NT2/D1 (cell line): ENCODE results near the gene CCDC40.
"Not testable (repeated sequence)": the region's sequence is repeated elsewhere in the genome, so short reads cannot be mapped to it uniquely, and the experiment has no call there.

Experiments used
- DNase-seq: peaks from one replicate; pipeline ENCODE4 v3.0.0-alpha.2; 2011; ENCODE audit warnings: low read depth, low spot score
- H3K27me3 ChIP-seq: 2 replicates; pipeline ENCODE4 v1.6.0; 2011; ENCODE audit warnings: mild to moderate bottlenecking; ENCODE audit not compliant: insufficient read length, insufficient read depth
- H3K36me3 ChIP-seq: 2 replicates; pipeline ENCODE4 v1.6.1; 2011; ENCODE audit warnings: mild to moderate bottlenecking, low read length, mixed read lengths; ENCODE audit not compliant: insufficient read depth, insufficient read length
- H3K4me1 ChIP-seq: 2 replicates; pipeline ENCODE4 v1.5.1; 2011; ENCODE audit not compliant: insufficient read depth, insufficient read length
- H3K4me3 ChIP-seq: 2 replicates; pipeline ENCODE4 v1.5.1; 2011; ENCODE audit warnings: low read depth; ENCODE audit not compliant: insufficient read length
- H3K9ac ChIP-seq: 2 replicates; pipeline ENCODE4 v1.6.0; 2011; ENCODE audit warnings: low read depth; ENCODE audit not compliant: insufficient read length
- H3K9me3 ChIP-seq: 2 replicates; pipeline ENCODE4 v1.5.1; 2011; ENCODE audit warnings: mild to moderate bottlenecking, low read length; ENCODE audit not compliant: insufficient read depth
- SUZ12 ChIP-seq: IDR thresholded peaks from 2 replicates; pipeline ENCODE4 v1.6.1; 2011; ENCODE audit not compliant: insufficient read length, insufficient read depth; ENCODE audit errors: extremely low read depth
- YY1 ChIP-seq: IDR thresholded peaks from 2 replicates; pipeline ENCODE4 v1.6.1; 2011; ENCODE audit not compliant: insufficient read length, insufficient read depth
- ZNF274 ChIP-seq: IDR thresholded peaks from 2 replicates; pipeline ENCODE4 v1.6.1; 2011; ENCODE audit warnings: mild to moderate bottlenecking, low read depth, low read length

CCDC40 gene

DNA sequence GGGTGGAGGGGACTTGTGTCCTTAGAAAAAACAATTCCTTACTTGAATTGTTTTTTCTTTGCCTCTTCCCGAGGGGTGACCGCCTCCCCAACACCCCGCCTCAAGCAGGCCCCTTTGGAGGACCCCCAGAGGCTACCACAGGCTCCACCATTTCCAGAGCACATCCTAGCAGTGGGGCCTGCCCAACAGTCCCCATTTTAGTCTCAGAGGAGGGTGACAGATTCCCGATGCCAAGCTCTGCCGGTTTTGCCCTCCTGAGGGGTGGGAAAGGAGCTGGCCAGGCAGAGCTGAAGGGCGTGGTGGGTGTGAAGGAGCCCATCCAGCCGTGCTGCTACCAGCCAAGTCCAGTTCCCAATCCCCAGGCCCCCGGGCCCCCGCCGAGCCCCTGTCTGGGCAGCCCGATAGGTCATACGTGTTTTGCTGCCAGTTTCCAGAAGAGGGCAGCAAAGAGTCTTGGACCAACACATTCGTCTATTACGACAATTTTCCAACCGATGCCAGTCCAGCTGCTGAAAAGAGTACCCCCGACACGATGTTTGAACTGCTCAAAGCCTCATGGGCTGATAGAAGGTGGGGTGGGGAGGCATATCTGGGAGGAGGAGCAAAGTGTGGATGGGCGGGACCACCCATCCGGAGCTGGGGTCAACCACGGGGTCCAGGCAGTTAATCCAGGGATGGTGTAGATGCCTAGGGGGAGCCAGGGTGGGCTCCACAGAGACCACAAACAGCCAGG is 46.1 kb downstream of the CCDC40 start:
- no peaks in the 10 kb centered on the region for H3K27me3 ChIP-seq

GRCh38 chr17:80083136-80083661 is 46.8 kb downstream of the CCDC40 start:
- DNase-seq, result no peak
- Histone ChIP-seq H3K36me3 (no peaks in the 10 kb centered on the region), H3K4me3 (no peak overlapping the region), H3K9me3 (no peaks in the 10 kb centered on the region), H3K4me1 (peaks cover 2% of the 10 kb centered on the region), H3K27me3 (no peaks in the 10 kb centered on the region), H3K9ac (no peak overlapping the region)
- TF ChIP-seq ZNF274 (no peak), SUZ12 (no peak)

More for the DNA sequence above, 46.1 kb downstream of the CCDC40 start:
- no peaks in the 10 kb centered on the region for H3K36me3 ChIP-seq
- no peaks in the 10 kb centered on the region for H3K9me3 ChIP-seq
- H3K4me1 ChIP-seq, result peaks cover 2% of the 10 kb centered on the region
- no peak for DNase-seq
- H3K4me3 ChIP-seq, result no peak overlapping the region
- no peak for TF ChIP-seq ZNF274
- no peak for TF ChIP-seq YY1
- TF ChIP-seq SUZ12, result no peak
- H3K9ac ChIP-seq, result peak overlapping the region; percentile 64

- no peak for DNase-seq
- Histone ChIP-seq H3K36me3 (no peaks in the 10 kb centered on the region), H3K4me3 (no peak overlapping the region), H3K4me1 (peaks cover 2% of the 10 kb centered on the region), H3K9ac (no peak overlapping the region), H3K27me3 (no peaks in the 10 kb centered on the region), H3K9me3 (no peaks in the 10 kb centered on the region)
- TF ChIP-seq YY1, result no peak
- no peak for TF ChIP-seq ZNF274
- no peak for TF ChIP-seq SUZ12
These were observed 48.3 kb downstream of the CCDC40 start for GRCh38 chr17:80084773-80085172.

GRCh38 chr17:80086081-80086480 is 49.6 kb downstream of the CCDC40 start:
- DNase-seq, result no peak
- Histone ChIP-seq H3K4me3 (no peak overlapping the region), H3K36me3 (no peaks in the 10 kb centered on the region), H3K9me3 (no peaks in the 10 kb centered on the region), H3K4me1 (peaks cover 8% of the 10 kb centered on the region), H3K27me3 (no peaks in the 10 kb centered on the region), H3K9ac (no peak overlapping the region)
- no peak for TF ChIP-seq SUZ12
- TF ChIP-seq YY1, result no peak
- no peak for TF ChIP-seq ZNF274

DNA sequence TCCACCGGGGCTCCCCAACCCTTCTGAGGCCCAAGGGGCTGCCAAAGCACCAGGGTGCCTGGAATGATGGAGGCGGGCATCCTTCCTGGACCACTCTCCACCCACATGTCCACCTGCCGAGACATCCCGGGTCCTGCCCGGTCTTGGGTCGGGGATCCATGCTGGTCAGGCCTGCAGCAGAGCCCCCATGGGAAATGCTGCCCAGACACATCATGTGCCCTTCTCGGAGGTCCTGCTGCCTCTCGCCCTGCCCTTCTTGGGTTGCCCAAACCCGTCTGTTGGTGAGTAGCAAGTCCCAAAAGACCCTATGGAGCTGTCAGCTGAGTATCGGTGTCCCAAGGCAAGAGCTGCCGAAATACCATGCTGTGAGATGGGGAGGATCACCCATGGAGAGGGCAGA is 50.2 kb downstream of the CCDC40 start:
- H3K9me3 ChIP-seq, result no peaks in the 10 kb centered on the region
- H3K4me3 ChIP-seq, result no peak overlapping the region
- H3K27me3 ChIP-seq, result no peaks in the 10 kb centered on the region
- H3K36me3 ChIP-seq, result no peaks in the 10 kb centered on the region
- no peak overlapping the region for H3K9ac ChIP-seq
- peaks cover 8% of the 10 kb centered on the region for H3K4me1 ChIP-seq
- no peak for DNase-seq
- TF ChIP-seq SUZ12 (no peak), YY1 (no peak), ZNF274 (no peak)

GRCh38 chr17:80087346-80088265 is 51.2 kb downstream of the CCDC40 start:
- TF ChIP-seq SUZ12 (no peak), YY1 (no peak), ZNF274 (no peak)
- Histone ChIP-seq H3K4me1 (peaks cover 8% of the 10 kb centered on the region), H3K27me3 (no peaks in the 10 kb centered on the region), H3K9ac (no peak overlapping the region), H3K36me3 (no peaks in the 10 kb centered on the region), H3K9me3 (no peaks in the 10 kb centered on the region), H3K4me3 (no peak overlapping the region)
- no peak for DNase-seq

- TF ChIP-seq YY1 (no peak), ZNF274 (no peak), SUZ12 (no peak)
- Histone ChIP-seq H3K27me3 (no peaks in the 10 kb centered on the region), H3K4me3 (no peak overlapping the region), H3K9ac (no peak overlapping the region), H3K9me3 (no peaks in the 10 kb centered on the region), H3K4me1 (peaks cover 8% of the 10 kb centered on the region), H3K36me3 (no peaks in the 10 kb centered on the region)
- no peak for DNase-seq
These were observed 53.3 kb downstream of the CCDC40 start for GRCh38 chr17:80089762-80090161.

DNA sequence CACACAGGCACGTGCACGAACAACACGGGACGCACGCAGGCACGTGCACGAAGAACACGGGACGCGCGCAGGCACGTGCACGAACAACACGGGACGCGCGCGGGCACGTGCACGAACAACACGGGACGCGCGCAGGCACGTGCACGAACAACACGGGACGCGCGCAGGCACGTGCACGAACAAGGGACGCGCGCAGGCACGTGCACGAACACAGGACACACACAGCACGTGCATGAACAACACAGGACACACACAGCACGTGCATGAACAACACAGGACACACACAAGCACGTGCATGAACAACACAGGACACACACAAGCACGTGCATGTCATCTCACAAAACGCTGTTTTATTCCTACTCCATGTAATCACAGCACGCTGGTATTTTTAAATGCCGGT is 53.7 kb downstream of the CCDC40 start:
- H3K4me1 ChIP-seq, H3K27me3 ChIP-seq, DNase-seq, H3K4me3 ChIP-seq, H3K9me3 ChIP-seq, H3K9ac ChIP-seq, H3K36me3 ChIP-seq: not testable (repeated sequence)
